Measurements from ENCODE around the gene PDCD7. TPM values are rescaled to one million over a fixed set of nuclear protein-coding genes. Genes with fewer than 3 reads are reported as not detected.

The PDCD7 gene
- total and polyA plus RNA-seq, 2 of the 4 experiments (the other 2 are of a cell fraction), result 4.7 to 12.3 TPM

- H3K56ac ChIP-seq (ENCODE audit: extremely low read depth, insufficient read depth, low read length), result no peak overlapping the region
- TF ChIP-seq RCOR1 (IDR thresholded peaks at IDR 0.05; ENCODE audit: insufficient replicate concordance, low read length) (no peak), USF2 (IDR thresholded peaks at IDR 0.05; ENCODE audit: low read depth, low read length) (no peak), MAZ (IDR thresholded peaks at IDR 0.05; ENCODE audit: borderline replicate concordance, low read depth, low read length) (no peak), RAD21 (IDR thresholded peaks at IDR 0.05; ENCODE audit: low read length) (no peak), RFX5 (IDR thresholded peaks at IDR 0.05; ENCODE audit: low read depth, low read length) (no peak), SMC3 (IDR thresholded peaks at IDR 0.05; ENCODE audit: low read depth, low read length) (no peak), NFE2L2 (IDR thresholded peaks at IDR 0.05; ENCODE audit: low read depth, low read length) (no peak)
- no peak overlapping the region for H3K9ac ChIP-seq (ENCODE audit: low read depth, low read length)
- no peak overlapping the region for H3K23ac ChIP-seq (ENCODE audit: low read depth, low read length)
- BruUV-seq (replicated peaks), result no TSS peak
- intact Hi-C loops (cut with micrococcal nuclease), result no loop called here
- no peak overlapping the region for H3K4me2 ChIP-seq (ENCODE audit: low read depth, low read length)
- H2BK15ac ChIP-seq (ENCODE audit: low read depth, low read length), result no peak overlapping the region
- dilution Hi-C loops (cut with HindIII; ENCODE audit: low sequenced_read_pairs, unreplicated experiment), result no loop called here
- no peak overlapping the region for H3K14ac ChIP-seq (replicated peaks; ENCODE audit: low read depth, low read length)
- H3K4ac ChIP-seq (ENCODE audit: low read depth, low read length), result no peak overlapping the region
- no peak overlapping the region for H2BK120ac ChIP-seq (ENCODE audit: low read depth, low read length)
- ATAC-seq (ENCODE audit: low read depth) (no peak), DNase-seq (no peak)
- H2AFZ ChIP-seq (replicated peaks; ENCODE audit: low read length, poor library complexity), result no peak overlapping the region
- no peak overlapping the region for H2BK5ac ChIP-seq (ENCODE audit: low read depth, low read length, poor library complexity, severe bottlenecking)
- CTCF ChIA-PET, result no interaction called here
- no peak overlapping the region for H2AK5ac ChIP-seq (ENCODE audit: low read depth, low read length)
- in situ Hi-C loops (cut with MboI; ENCODE audit: low sequenced_read_pairs), result no loop called here
- peaks cover 3% of the 10 kb centered on the region in 2 experiments; a peak in 2 of 4 replicates for H3K79me1 ChIP-seq (ENCODE audit: low read depth in 1 of 2, low read length in 2 of 2)
- no peak overlapping the region for H3K18ac ChIP-seq (ENCODE audit: low read depth, low read length)
- no peak overlapping the region for H2AK9ac ChIP-seq (replicated peaks; ENCODE audit: low read depth, low read length, poor library complexity)
- no peak overlapping the region for H4K8ac ChIP-seq (ENCODE audit: low read depth in 2 of 2, low read length in 2 of 2)
- 77% methylated on average over 3 of the region's 6 CpGs; no CpG with 5 or more reads in 1 of the 2 experiments for WGBS, 2 experiments (ENCODE audit: extremely low coverage in 2 of 2, insufficient read length in 1 of 2)
- no peak overlapping the region for H3K4me3 ChIP-seq (ENCODE audit: insufficient read depth, low read depth, low read length)
- H3K36me3 ChIP-seq (ENCODE audit: control insufficient read depth, insufficient read depth, low read length), result peaks cover 23% of the 10 kb centered on the region
- no peaks in the 10 kb centered on the region for H3K27me3 ChIP-seq (ENCODE audit: control insufficient read depth, insufficient read depth, low read length)
- H3K9me1 ChIP-seq (ENCODE audit: insufficient read depth, low read length), result peaks cover 7% of the 10 kb centered on the region; the same call in 1 of the 2 replicates
- H4K5ac ChIP-seq (ENCODE audit: low read depth, low read length), result no peak overlapping the region
- H4K91ac ChIP-seq (ENCODE audit: insufficient read depth, low read depth, low read length), result no peak overlapping the region
- POLR2A ChIA-PET (ENCODE audit: unreplicated experiment), result no interaction called here
- no peak overlapping the region for H3K27ac ChIP-seq (ENCODE audit: insufficient read depth, low read length)
- H3K9me3 ChIP-seq (ENCODE audit: control insufficient read depth, insufficient read depth, low read length), result no peaks in the 10 kb centered on the region
- H3K4me1 ChIP-seq (ENCODE audit: control insufficient read depth, insufficient read depth, low read length), result no peaks in the 10 kb centered on the region
- peaks cover 4% of the 10 kb centered on the region; the same call in 1 of the 2 replicates for H4K20me1 ChIP-seq (ENCODE audit: insufficient read depth, low read length)
- no peak overlapping the region for H2BK20ac ChIP-seq (ENCODE audit: low read depth, low read length)
Observed at GRCh38 chr15:65106011-65106590, 27.5 kb downstream of the PDCD7 start.
